Endometrium (tissue), 2 donors: ENCODE data around the gene FOXO6.

Experiments used
- FAIRE-seq: peaks from 2 replicates; lab custom pipeline; 2012; peaks lifted over from hg19 to GRCh38; lab: Jason Lieb, UNC
- donor health status: control.
- donor health status: control.

Gene FOXO6

DNA sequence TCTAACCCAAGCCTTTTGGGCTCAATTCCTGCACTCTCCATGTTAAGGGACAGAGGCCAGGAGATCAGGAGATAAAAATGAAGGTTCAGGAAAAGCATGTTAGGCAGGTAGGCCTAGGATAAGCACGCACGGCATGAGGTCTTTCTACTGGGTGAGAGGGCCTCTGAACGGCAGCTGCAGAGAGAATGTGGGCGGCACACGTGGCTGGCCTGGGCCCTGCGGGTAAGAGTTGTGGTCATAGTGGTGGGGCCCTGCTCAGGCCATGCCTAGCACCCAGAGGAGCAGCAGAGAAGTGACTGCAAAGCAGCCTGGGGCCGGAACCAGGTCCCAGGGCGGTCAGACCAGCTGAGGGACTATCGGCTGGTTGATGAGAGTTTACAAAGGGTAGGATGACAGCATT, 7.5 kb upstream of the FOXO6 start:
- no peak for FAIRE-seq

GRCh38 chr1:41354956-41355355, 6.3 kb upstream of the FOXO6 start:
- FAIRE-seq = no peak

- FAIRE-seq = no peak
Measured at GRCh38 chr1:41355356-41355755, 5.9 kb upstream of the FOXO6 start.

DNA sequence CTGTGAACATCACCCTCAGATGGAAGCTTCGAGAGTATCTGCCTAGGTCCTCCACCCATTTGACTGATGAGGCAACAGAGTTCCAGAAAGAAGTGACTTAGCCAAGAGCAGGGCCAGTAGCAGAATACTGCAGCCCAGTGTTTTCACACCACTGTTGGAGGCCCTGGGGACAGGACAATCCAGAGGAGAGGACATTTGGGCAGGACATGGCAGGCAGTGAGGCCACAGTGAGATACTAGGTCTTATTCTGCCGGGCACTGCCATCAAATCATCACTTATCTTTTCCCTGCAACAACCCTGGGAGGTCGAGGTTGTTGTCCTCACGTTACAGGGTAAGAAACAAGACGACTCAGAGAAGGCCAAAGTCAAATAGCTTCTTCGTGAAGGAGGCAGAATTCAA, 5.5 kb upstream of the FOXO6 start:
- FAIRE-seq = no peak

- no peak for FAIRE-seq
Measured at GRCh38 chr1:41356752-41357151, 4.5 kb upstream of the FOXO6 start.

DNA sequence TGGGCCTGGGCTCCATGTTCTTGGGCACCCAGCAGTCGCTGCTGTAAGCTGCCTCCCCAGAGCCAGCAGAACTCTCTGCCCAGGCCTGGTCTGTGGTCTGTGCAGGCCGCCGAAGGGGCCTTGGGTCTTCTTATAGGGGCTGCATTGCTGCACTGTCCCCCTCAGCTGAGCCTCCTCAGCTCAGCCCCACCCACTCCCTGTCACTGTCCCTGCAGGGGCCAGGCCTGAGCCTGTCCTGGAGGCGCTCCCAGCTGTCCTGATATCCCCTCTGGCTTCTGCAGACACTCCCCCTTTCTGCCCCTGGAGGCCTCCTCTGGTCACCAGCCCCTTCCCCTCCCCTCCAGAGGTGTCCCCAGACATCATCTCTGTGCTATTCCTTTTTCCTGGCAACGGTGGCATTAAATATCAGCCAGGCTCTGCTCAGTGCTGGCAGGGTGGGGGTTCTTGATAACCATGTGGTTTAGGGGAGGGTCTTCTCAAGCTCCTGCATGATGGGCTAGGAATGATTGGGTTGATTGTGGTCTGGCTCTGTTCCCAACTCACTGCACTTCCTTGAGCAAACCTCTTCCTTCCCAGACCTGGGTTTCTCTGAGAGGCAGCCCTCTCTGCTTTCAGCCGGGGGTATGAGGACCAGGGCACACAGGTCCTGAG, 3.7 kb upstream of the FOXO6 start:
- no peak for FAIRE-seq

DNA sequence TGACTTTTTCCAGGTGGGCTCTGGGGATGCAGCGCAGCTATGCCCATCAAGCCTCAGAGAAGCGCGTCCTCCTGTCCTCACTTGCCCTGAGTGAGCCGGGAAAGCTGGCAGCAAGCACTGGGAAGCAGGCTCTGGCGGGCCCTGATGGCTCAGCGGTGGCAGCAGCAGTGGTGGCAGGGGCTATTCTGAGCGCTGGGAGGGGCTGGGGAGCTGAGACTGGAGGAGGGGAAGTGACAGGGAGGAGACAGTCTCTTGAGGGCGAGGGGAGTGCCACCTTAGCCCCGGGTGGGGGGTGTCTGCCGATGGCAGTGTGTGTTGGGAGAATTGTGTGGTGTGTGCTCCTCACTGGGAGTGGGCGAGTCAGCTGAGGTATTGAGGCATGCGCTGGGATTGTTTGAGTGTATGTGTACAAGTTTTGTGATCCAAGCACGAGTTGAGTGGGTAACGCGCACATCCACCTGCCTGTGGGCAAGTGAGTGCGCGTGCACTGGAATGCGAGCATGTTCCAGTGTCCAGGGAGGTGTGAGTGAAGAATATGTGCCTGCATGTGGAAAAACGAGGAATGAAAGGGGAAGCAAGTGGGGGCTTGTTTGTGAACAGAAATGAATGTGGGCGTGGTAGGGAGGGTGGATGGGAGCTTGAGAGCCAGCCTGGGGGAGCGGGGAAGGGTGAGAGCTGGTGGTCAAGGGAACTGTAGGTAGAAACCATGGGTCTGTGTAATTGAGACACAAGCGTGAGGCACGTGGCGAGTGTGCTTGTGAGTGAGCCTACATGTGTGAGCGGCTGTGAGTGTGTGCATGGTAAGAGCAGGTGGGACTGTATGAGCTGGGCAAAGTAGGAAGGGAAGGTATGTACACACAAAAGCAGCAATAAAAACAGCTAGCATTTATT, 2.9 kb upstream of the FOXO6 start:
- no peak for FAIRE-seq

DNA sequence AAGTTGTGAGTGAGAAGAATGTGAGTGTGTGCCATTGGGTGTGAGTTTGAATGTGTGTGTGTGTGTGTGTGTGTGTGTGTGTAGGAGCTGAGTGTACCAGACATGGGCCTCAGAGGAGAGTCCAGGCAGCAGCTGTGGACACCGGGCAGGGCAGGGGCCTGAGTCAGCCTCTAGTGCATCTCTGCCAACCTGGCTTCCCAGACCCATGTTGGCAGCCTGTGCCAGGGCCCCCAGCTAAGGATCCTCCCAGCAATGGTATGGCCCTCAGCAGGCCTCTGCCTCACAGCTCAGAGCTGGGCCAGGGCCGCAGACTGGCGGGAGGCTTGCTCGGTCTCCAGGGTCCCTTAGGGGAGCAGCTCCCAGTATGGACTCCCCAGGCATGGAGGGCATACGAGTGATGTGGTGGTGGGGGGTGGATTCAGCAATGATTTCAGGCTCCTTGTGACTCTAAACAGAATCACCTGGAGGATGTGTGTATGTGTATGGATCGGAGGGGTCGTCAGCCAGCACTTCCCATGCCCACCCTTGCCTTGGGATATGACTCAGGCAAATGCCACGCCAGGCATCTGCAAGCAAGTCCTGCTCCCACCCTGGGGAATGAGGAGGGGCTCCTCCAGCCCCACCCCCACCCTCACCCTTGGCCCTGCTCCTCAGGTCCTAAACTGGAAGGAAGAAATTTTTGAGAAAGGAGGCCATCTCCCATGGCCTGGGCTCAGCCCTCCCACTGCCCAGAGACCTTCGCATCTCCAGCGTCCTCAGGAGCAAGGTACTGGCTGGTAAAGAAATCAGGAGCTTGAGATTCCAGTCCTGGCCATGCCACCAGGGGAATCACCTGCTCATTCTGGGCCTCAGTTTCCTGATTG, 1.8 kb upstream of the FOXO6 start:
- no peak for FAIRE-seq

- no peak for FAIRE-seq
Measured at GRCh38 chr1:41360074-41360785, 1.0 kb upstream of the FOXO6 start.

DNA sequence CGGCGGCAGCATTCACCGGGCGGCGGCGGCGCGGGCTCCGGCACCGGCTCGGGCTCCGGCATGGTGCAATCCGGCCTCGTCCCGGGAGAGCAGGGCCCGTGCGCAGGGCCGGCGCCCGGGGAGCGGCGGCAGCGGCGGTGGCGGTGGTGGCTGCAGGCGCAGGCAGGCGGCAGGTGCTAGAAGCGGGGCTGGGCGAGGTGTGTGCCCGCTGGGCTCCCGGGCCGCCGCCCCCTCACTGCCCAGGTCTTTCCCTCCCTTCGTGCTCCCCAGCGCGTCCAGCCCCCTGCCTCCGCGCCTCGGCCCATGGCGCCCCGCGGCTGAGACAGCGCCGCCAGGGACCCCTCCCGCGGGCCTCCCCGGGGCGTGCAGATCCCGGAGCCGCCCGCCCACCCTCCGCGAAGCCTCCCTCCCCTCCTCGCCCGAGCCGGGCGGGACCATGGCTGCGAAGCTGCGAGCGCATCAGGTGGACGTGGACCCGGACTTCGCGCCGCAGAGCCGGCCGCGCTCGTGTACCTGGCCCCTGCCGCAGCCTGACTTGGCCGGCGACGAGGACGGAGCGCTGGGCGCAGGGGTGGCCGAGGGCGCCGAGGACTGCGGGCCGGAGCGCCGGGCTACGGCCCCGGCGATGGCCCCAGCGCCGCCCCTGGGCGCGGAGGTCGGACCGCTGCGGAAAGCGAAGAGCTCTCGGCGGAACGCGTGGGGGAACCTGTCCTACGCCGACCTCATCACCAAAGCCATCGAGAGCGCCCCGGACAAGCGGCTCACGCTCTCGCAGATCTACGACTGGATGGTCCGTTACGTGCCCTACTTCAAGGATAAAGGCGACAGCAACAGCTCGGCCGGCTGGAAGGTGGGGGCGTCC, 492 bp downstream of the FOXO6 start:
- FAIRE-seq = no peak

GRCh38 chr1:41362357-41362721, 1.1 kb downstream of the FOXO6 start:
- no peak for FAIRE-seq

DNA sequence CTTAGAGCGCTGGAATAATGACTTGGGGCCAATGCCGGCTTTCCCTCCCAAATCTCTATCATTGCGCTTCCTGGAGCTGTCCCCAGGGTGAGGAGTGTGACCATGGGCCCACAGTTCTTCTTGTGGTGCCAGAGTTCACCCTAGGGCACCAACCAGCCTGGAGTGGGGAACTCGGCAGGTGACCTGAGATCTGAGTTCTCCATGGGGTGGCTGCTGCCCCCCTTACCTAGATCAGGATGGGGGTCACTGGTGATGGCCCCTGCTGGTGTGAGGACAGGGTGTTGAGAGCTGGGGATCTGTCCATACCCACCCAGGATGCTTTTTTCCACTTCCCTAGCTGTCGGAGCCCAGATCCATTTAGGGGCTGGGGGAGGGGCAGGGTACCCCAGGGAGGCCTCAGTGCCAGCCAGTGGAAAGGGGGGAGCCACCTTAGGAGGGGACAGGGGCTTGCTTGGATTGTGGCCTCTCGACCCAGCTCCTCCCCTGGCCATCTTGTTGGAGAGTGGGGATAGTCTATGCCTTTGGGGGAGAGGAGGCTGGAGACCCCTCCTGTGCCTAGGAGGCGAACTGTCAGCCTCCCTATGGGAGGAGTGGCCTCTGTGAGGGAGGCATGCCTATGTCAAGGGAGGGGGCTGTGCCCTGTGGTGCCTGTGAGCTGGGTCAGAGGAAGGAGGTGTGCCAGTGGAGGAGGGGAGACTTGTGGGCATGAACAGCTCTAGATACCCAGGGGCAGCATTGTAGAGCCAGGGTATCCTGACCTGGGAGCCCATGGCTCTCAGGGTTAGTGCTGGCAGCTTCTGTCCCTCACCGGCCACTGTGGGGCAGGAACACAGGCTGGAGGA, 1.7 kb downstream of the FOXO6 start:
- FAIRE-seq = no peak

- FAIRE-seq = no peak
Measured at GRCh38 chr1:41363591-41364320, 2.5 kb downstream of the FOXO6 start.

- FAIRE-seq = no peak
Measured at GRCh38 chr1:41364442-41365319, 3.4 kb downstream of the FOXO6 start.

DNA sequence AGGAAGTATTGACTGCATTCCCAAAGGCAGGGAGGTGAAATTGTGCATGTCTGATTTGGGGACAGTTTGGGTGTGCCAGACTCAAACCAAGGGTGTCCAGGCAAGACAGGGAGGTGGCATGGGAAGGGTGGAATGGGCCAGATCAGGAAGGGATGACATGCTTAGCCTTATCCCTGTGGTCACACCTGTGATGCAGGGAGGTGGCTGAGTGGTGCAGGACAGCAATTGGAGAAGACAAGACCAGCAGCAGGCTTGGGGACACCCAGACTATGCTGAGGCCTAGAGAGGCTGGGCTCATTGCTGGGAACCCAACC, 4.0 kb downstream of the FOXO6 start:
- no peak for FAIRE-seq

GRCh38 chr1:41365772-41366454, 4.7 kb downstream of the FOXO6 start:
- FAIRE-seq = no peak

- no peak for FAIRE-seq
Measured at GRCh38 chr1:41366455-41367287, 5.4 kb downstream of the FOXO6 start.
